ENCODE data around the gene CYFIP1. TPM values are rescaled to one million over a fixed set of nuclear protein-coding genes. Genes with fewer than 3 reads are reported as not detected.

CYFIP1 gene
- total RNA-seq, 1 donor from 2014 or later, result 53.9 TPM

- DNase-seq, result no peak
Observed at GRCh38 chr15:22967084-22967770, 12.9 kb downstream of the CYFIP1 start.

DNA sequence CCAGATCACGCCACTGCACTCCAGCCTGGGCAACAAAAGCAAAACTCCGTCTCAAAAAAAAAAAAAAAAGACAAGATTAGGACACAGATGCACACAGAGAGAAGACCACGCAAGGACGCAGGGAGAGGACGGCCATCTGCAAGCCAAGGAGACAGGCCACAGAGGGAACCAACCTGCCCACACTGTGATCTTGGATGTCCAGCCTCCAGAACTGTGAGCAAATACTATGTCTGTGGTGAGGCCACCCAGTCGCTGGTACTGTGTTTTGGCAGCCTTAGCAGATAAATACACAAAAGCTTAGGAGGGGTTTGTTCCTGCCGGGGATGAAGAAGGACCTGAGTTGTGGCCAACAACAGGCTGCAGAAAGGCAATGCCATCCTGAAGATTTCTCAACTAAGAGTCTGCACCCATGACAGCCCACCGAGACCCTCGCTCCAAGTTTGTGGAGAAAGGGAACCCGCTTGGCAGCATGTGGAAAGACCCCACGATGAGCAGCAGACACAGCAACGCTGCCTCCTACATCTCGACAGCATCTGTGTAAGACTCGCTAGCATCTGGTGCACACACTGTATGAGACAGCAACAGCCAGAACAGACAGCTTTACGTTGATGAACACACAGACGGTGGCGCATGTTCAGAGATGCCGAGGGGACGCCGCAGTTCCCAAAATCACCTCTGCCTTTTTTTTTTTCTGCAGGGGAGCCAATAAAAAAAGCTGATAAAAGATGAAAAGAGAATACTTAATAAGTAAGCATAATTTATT, 13.7 kb downstream of the CYFIP1 start:
- DNase-seq, result no peak

DNA sequence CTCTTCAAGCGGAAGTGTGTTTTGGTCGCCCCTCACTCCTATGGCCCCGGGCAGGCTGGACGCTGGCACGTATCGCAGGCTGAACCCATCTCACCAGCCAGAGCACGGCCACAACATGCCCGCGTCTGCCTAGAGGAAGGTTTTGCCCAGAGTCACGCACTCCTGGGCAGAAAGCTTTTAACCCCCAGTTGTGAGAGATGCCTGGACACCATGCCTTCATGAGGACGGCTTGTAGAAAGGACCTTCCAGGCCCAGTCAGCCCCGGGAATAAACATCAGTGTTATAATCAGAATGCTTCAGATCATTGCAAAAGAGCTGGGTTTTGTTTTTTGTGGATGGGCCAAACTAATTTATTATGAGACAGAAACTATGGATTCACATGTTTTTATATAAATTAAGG, 16.5 kb downstream of the CYFIP1 start:
- no peak for DNase-seq

DNA sequence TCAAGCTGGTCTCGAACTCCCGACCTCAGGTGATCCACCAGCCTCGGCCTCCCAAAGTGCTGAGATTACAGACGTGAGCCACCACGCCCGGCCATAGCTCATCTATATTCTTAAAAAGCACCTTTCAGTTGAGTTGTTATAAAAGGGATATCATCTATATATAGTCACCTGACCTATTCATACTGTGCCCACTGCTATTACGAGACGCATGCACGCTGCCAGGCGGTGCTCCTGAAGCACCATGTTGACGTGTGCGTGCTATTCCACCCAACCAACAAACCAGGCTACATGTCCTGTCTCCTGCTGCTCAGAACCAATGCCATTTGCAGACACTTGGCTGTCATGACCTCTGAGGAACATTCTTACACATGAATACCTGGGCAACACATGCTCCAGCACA, 17.6 kb downstream of the CYFIP1 start:
- DNase-seq, result no peak

DNA sequence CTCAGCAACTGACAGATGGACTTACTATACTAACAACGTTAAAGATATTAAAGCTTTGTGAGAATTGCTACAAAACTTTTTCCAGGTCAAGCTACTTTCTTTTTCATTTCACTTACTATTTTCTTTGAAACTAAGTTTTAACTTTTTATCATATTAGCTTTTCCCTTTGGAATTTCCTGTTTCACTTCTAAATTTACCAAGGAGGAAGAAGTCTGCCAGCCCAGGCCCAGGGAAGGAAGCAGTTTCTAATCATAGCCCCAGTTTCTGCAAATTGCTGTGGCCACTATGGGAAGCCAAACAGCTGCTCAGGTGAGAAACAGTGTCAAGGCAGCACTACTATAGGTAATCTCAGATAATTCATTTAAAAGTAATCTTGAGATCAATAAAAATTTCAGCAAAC, 18.4 kb downstream of the CYFIP1 start:
- DNase-seq, result peak; percentile 66

DNA sequence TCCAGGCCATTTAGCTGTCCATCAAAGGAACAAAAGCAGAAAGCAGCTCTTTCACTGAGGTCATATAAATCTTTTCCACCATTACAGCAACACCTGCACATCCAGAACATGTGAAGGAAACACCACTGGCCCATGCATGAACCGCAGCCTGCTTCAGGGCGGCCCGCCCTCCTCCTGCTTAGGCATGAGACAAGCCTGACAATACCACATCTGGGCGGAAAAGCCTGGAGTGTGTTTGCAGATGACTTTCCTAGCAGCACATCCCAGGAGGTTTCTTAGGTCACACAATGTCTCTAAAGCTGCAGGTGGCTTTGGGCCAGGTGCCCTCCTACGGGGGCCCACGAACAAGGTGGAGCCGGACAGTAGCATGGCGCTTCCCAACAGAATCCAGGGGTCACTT, 19.6 kb downstream of the CYFIP1 start:
- DNase-seq, result no peak

GRCh38 chr15:22960126-22960525, 20.0 kb downstream of the CYFIP1 start:
- DNase-seq, result no peak

- no peak for DNase-seq
Observed at GRCh38 chr15:22959321-22960101, 20.7 kb downstream of the CYFIP1 start.

GRCh38 chr15:22958487-22959280, 21.5 kb downstream of the CYFIP1 start:
- DNase-seq, result no peak

DNA sequence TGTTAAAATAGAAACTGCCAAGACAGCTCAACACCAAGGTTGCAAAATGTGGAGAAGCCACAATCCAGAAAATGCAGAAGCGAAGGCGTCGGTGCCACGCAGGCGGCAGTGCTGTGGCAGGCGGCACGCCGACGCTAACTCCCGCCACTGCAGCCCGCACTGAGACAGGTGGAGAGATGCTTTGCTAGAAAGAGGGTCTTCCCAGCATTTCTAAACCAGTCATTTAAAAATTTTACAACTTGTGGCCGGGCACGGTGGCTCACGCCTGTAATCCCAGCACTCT, 23.2 kb downstream of the CYFIP1 start:
- no peak for DNase-seq

GRCh38 chr15:22956257-22956977, 23.8 kb downstream of the CYFIP1 start:
- peak; percentile 66 for DNase-seq

DNA sequence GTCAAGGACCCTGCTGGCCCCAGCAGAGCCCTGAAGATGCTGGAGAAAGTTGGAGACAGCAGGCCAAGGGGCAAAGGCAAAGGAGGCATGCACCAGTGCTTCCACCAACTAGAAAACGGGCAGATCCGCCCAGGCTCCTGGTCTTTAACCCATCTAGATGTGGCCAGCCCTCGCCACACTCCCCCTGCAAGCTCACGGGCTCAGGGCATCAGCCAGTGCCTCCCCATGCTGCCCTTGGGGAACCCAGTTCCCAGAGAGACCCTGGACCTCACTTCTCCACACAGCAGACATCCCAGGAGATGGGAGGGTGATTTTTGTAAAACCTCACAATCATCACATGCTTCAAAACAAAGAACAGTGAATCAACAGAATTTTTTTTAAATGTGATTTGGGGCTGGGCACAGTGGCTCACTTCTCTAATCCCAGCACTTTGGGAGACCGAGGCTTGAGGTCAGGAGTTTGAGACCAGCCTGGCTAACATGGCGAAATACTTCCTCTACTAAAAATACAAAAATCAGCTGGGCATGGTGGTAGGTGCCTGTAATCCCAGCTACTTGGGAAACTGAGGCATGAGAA, 24.5 kb downstream of the CYFIP1 start:
- no peak for DNase-seq

DNA sequence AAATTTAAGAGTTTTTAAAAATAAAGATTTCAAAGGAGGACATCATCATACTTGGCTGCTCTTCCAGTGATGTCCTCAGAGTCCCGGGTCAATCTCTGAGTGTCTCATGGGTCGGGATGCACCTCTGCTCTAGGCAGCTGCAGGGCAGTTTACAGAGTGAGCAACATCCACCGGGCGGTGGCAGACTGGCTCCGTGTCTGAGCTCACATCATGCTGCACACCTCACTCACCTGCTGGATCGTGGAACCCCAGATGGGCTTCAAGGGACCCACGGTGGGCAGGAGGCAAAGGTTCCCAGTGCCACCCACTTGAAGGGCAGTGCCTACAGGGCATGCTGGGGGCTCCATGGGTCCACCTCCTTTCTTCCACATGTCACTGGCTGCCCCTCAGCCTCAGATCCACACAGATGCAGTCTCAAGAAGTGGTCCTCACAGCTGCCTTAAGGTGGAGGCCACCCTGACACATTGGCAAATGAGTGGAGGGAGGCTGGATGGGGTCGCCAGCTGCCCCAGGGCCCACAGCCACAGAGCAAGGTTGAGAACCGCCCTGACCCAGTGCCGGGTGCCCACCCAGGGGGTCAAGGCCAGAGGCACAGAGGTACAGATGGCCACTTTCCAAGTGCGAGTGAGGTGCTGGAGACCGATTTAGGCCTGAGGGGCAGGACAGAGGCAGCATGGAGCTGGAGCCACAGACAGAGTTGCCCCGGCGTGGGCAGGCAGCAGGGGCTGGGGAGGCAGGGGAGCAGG, 25.2 kb downstream of the CYFIP1 start:
- DNase-seq, result no peak

DNA sequence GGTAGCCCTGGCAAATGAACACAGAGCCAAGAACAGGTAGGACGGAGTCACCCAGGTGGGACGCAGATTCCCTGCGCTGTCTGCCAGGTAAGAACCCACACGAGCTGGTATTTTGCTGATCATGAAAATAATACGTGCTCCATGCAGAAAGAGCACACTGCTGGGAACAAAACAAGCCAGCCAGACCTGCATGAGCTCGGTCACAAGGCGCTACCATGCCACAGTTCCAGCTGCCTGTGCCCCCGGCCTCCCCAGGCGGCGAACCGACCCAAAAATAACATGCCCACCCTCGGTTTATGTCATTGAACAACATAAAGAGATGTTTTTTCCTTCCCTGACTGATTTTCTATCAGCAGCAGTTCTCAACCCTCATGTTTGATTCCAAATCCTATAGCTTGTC, 25.8 kb downstream of the CYFIP1 start:
- DNase-seq, result no peak

GRCh38 chr15:22952796-22953579, 27.2 kb downstream of the CYFIP1 start:
- no peak for DNase-seq

GRCh38 chr15:22951381-22952280, 28.5 kb downstream of the CYFIP1 start:
- no peak for DNase-seq

DNA sequence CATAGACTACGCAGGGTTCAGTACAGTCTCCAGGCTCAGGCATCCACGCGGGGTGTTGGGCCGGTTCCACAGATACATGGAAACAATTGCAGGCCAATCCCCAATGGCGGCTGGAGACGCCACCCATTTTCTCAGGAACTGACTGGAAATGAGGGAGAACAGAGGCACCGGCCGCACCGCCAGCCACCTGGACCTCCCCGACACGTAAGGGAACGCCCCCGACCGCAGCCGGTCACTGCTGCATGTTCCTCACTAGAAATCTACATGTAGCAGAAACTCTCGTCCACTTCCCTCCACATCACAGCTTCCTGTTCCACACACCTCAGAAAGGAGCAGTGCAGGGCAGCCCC, 29.2 kb downstream of the CYFIP1 start:
- no peak for DNase-seq

DNA sequence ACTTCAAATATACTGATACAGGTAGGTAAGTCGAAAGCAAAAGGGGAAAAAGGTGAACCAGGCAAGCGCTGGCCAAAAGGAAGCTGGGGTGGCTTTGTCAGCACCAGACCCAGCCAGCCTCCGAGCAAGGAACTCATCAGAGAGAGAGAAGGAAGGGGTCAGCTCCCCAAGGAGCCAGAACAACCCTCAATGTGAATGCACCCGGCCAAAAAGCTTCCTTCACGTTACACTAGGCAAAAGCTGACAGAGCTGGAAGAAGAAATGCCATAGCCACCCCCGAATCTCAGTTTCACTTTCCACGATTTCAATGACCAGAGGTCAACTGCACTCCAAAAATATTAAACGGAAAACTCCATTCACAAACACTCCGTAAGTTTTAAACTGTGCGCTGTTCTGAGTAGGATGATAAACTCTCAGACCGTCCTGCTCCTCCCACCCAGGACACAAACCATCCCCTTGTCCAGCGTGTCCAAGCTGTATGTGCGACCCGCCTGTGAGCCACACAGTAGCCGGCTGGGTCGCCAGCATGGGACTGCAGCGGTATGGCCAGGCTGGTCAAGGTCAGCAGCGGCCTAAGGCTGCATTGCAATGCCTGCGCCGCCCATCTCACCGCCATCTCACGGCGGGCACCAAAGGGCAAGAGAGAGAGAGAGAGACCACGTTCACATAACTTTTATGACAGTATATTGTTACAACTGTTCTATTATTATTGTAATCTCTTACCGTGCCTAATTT, 29.7 kb downstream of the CYFIP1 start:
- DNase-seq, result peak; percentile 38
